Activated CD4-positive, alpha-beta T cell treated with anti-CD3 and anti-CD28 coated beads, Interleukin-2, amount 50 U/mL, for 16 hours (primary cell): ENCODE results near the gene SAV1.

Experiments
- DNase-seq: peaks from one replicate; pipeline ENCODE4 v3.0.0-alpha.2; 2020

SAV1 gene

DNA sequence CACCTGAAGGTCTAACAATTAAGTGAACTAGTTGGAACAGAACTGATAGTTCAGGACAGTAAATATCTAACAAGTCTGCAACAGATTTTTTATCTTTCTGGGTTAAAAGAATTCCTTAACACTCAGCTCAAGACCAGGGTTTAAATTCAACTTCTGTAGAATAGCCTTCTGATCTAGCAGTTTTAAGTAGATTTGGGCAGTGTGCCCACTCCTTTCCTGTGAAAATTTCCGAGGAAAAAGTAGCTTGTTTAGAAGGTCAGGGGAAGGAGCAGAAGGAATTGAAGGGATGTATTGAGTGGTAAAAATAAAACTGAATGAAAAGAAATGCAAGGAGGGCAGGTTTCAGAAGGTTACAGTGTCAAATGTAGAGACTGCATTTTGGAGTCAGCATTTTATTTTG is 62.3 kb downstream of the SAV1 start:
- DNase-seq, result no peak

DNA sequence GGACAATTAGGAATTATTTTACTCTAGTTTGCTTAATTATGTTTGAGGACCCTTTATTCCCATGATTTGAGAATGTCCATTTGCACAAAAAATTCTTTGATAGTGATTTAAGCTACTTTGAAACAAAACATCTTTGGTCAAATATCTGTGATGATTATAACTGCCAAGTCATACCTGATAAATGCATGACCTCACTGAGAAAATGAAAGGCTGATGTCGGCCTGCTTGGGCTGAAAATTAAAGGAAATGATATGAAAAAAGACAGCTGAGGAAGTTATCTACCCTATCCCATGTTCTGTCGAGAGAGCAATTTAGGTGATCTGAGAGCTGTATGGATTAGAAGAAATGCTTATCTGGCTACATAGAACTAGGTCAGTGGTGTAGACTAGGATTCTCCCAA is 64.5 kb downstream of the SAV1 start:
- DNase-seq, result no peak

DNA sequence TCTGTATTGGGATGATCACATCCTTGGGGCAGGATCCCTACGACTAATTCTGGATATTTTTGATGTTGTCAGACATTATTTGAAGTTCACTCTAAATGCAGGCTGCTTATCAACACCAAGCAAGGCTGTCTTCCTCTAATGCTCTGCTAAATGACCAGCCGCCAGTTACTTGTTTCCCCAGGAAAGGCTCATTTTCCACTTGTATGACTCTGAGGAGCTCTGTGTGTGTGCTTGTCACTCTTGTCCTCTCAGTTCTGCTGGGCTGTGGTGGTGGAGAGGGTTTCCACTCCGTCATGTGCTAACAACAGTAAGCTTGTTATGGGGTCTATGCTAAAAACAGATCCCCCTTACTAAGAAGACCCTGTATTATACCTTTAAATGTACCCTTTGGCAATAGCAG is 66.1 kb downstream of the SAV1 start:
- DNase-seq, result no peak

DNA sequence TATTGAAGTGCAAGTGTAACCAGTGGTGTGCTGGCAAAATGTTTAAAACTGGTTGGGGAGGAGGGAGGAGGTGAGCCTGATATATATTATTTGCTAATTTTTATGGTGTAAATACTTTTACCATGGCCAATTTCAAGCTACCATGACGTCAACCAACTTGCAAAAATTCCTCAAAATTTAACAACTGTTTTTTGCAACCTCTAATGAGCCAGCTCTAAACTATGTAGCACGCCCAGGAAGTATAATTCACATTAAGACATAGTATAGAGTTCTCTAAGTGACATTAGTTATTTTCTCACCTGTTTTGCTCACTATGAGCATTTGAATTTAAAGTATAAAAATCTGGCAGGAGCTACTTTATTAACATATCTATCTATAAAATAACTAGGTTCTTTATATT is 66.7 kb downstream of the SAV1 start:
- no peak for DNase-seq

DNA sequence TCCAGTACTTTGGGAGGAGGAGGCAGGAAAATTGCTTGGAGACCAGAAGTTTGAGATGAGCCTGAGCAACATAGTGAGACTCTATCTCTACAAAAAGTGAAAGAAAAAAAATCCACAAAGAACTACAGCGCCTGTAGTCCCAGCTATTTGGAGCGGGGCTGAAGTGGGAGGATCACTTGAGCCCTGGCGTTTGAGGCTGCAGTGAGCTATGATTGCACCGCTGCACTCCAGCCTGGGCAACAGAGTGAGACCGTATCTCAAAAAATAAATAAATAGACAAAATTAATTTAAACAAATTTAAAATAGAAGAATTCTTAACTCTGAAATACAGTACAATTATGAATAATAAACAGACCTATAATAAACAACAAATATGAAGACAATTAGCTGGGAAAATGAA is 67.3 kb downstream of the SAV1 start:
- DNase-seq, result no peak

DNA sequence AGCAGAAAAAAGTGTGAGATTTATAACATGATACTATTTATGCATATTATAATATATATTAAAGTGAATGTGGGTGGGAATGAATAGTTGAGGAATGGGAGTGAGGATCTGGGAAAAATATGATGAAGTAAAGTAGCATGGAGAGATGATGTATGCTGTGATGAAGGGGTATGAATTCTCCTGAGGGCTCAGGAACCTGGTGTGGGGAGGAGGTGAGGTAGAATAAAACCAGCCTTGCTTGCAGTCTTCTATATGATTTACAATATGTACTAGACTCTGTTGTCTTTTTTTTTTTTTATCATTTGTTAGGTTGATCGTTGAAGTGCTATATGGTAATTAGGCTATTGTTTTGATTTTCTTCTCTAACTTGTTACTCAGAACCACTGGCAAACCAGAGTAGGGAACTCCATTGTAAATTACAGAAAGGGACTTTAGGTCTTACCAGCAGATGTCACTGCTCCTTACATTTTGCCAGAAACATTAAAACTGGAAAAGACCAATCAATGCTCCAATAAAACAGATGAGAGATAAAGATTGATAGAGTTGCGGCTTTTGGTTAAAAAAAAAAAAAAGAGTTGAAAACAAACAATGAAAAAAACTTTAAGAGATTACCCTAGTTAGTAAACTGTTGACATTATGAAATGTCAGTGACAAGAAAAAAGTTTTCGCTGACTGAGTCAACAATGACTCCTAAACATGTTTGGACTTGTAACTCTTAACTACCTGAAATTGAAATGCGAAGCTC is 68.2 kb downstream of the SAV1 start:
- DNase-seq, result peak; percentile 26

DNA sequence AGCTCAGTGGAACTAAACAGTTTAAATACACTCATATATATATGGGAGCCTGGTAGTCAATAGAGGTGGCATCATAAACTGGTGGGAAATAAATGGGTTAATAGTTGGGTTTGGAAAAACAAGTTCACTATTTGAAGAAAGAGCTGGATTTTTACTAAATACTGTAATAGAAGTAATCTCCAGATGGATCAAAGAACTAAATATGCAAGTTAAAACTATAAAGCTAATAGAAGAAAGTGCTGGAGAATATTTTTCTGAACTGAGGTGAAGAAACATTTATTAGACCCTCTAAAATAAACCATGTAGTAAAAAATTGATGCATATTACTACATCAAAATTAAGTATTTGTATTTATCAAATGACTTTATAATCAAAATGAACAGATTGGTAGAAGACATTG is 69.3 kb downstream of the SAV1 start:
- DNase-seq, result no peak

DNA sequence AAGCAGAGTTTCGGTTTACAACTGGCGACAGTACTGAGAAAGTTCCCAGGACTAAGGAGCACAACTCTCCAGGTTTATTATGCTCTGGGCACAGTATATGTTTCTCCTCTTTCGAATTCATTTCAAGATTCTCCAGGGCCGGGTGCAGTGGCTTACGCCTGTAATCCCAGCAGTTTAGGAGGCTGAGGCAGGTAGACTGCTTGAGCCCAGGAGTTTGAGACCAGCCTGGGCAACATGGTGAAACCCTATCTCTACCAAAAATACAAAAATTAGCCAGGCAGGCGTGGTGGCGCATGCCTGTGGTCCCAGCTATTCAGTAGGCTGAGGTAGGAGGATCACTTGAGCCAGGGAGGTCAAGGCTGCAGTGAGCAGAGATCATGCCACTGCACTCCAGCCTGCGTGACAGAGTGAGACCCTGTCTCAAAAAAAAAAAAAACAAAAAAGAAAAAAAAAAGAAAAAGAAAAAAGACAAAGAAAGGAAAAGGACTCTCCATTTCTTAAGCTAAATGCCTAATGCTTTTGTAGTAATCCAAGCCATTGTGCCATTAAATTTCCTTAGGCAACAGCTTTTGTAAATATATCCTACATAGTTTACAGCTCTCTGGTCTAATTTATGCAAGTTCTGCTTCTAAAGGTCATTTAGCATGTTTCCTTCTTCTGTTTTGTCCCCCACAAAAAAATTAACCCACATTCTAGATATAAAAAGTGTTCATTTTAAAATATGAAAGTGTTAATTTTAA is 73.4 kb downstream of the SAV1 start:
- DNase-seq, result no peak

DNA sequence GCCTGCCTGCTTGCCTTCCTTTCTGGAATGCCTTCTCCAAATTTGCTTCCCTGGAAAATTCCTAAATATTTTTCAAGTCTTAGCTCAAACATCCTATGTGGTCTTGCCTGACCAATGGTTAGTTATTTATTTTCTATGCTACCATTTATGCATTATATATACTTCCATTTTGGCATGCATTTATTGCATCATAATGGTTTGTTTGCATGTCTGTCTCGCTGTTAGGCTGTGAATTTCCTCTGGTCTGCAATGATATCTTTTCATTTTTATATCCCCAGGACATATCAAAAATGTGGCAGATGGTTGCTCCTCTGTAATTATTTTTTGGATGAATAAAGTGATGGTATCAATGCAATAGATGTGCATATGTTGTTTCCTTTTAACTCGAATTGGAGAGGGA is 77.6 kb downstream of the SAV1 start:
- no peak for DNase-seq
